C4-2B (cell line): ENCODE measurements around the gene BLM.
"Not testable (repeated sequence)": the region's sequence is repeated elsewhere in the genome, so short reads cannot be mapped to it uniquely, and the experiment has no call there.

ENCODE experiments used
- H3K27ac ChIP-seq: fragments of 450-650 bp; 2 replicates; pipeline ENCODE4 v1.5.1; 2017
- ZFX ChIP-seq: fragments of 450-650 bp; IDR thresholded peaks from 2 replicates; pipeline ENCODE4 v1.6.1; 2017
- TF ChIP-seq, protein P1 (sequence below): fragments of 450-650 bp; conservative IDR thresholded peaks from 2 replicates; pipeline ENCODE4 v1.5.1; 2017; ENCODE audit warnings: mild to moderate bottlenecking

BLM gene

DNA sequence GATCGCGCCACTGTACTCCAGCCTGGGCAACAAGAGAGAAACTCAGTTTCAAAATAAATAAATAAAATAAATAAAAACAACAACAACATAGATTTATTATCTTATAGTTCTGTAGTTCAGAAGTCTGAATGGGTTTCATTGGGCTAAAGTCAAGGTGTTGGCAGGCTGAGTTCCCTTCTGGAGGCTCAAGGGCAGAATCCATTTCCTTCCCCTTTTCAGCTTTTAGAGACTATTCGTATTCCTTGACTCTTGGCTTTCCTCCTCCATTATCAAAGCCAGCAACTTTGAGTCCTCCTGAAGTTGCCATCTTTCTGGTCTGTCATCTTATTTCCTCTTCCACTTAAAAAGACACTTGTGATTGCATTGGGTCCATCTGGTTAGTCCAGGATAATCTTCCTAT lies 12.1 kb downstream of the BLM start:
- TF ChIP-seq ZFX, result no peak
- TF ChIP-seq, protein P1, sequence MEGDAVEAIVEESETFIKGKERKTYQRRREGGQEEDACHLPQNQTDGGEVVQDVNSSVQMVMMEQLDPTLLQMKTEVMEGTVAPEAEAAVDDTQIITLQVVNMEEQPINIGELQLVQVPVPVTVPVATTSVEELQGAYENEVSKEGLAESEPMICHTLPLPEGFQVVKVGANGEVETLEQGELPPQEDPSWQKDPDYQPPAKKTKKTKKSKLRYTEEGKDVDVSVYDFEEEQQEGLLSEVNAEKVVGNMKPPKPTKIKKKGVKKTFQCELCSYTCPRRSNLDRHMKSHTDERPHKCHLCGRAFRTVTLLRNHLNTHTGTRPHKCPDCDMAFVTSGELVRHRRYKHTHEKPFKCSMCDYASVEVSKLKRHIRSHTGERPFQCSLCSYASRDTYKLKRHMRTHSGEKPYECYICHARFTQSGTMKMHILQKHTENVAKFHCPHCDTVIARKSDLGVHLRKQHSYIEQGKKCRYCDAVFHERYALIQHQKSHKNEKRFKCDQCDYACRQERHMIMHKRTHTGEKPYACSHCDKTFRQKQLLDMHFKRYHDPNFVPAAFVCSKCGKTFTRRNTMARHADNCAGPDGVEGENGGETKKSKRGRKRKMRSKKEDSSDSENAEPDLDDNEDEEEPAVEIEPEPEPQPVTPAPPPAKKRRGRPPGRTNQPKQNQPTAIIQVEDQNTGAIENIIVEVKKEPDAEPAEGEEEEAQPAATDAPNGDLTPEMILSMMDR, result no peak
- H3K27ac ChIP-seq, result no peak overlapping the region

DNA sequence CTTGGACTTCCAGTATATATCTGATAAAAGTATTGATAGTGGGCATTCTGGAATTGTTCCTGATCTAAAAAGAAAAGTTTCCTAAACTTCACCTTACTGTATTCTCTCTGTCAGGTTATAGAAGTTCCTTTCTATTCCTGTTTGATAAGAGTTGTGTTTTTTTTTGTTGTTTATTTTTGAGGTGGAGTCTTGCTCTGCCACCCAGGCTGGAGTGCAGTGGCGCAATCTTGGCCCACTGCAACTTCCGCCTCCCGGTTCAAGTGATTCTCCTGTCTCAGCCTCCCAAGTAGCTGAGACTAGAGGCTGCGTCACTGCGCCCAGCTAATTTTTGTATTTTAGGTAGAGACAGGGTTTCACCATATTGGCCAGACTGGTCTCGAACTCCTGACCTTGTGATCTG lies 13.1 kb downstream of the BLM start:
- no peak overlapping the region for H3K27ac ChIP-seq
- TF ChIP-seq, protein P1, result no peak
- no peak for TF ChIP-seq ZFX

DNA sequence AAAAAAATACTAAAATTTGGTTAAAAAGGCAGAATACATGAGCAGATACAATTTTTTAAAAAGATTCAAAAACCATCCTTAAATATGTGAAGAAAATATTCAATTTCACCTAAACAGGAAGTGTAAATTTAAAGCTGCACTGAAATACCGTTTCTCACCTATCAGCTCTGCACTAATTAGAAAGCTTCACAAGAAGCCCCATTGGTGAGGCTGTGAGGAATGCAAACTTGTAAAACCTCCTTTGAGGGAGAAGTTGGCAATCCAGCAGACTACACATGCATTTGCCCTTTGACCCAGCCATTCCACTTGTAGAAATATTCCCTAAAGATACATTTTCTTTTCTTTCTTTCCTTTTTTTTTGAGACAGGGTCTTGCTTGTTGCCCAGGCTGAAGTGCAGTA lies 18.8 kb downstream of the BLM start:
- no peak for TF ChIP-seq ZFX
- TF ChIP-seq, protein P1, result no peak
- no peak overlapping the region for H3K27ac ChIP-seq

DNA sequence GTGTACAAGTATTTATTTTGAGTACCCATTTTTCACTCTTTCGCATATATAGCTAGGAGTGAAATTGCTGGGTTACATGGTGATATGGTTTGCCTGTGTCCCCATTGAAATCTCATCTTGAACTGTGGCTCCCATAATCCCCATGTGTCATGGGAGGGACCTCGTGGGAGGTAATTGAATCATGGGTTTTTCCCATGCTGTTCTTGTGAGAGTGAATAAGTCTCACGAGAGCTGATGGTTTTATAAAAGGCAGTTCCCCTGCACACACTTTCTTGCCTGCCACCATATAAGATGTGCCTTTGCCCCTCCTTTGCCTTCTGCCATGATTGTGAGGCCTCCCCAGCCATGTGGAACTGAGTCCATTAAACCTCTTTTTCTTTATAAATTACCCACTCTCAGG lies 23.4 kb downstream of the BLM start:
- not testable (repeated sequence) for H3K27ac ChIP-seq

DNA sequence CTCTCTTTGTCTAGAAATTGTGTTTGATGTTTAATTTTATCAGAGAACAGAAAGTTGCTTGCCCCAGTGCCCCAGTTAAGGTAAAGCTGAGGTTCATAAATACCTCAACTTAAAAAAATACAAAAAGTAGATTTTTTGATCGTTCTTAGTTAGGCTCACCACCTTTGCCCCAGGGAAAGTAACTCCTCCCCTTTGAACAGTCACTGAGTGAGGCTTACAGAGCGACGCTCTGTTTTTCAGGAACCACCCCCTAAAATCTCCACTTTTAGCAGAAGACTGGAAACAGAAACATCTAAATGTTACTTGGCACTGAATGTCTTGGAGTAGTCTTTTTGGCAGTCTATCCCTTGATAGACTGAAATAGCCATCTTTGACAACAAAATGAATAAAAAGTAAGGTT lies 24.9 kb downstream of the BLM start:
- TF ChIP-seq, protein P1, result no peak
- no peak for TF ChIP-seq ZFX
- no peak overlapping the region for H3K27ac ChIP-seq

DNA sequence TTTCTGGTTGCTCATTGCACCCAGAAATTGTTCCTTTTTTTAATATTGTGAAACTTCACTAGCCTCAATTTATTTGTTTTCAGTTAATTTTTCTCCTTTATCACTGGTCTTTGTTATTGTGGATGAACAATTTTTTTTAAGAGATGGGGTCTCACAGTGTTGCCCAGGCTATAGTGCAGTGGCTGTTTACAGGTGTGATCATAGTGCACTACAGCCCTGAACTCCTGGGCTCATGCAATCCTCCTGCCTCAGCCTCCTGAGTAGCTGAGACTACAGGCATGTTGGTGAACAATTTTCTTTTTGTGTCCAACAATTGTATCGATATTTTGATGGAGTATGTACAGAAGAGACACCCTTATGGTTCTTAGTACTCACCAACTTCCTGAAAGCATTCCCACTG lies 26.3 kb downstream of the BLM start:
- H3K27ac ChIP-seq, result no peak overlapping the region
- TF ChIP-seq, protein P1, result no peak
- no peak for TF ChIP-seq ZFX

DNA sequence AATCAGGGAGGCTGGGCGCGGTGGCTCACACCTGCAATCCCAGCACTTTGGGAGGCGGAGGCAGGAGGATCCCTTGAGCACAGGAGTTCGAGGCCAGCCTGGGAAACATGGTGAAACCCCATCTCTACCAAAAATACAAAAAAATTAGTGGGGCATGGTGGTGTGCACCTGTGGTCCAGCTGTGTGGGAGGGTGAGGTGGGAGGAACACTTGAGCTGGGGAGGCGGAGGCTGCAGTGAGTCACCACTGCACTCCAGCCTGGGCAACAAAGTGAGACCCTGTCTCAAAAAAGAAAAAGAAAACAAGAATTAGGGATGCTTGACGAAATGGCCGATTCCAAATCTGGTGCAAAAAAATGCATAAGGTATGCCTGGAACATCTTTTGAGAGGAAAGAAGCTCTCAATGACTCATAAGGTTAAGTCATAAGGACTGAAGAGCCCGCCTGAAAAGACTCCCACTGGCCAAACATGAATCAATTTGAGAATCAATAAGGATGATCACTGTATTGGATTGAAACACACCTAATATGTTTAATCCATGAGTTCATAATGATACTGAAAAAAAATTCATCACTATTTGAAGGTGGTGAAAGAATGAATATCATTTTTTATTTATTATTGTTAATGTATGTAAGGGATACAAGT lies 27.7 kb downstream of the BLM start:
- H3K27ac ChIP-seq, result no peak overlapping the region
- TF ChIP-seq, protein P1, result no peak
- no peak for TF ChIP-seq ZFX

DNA sequence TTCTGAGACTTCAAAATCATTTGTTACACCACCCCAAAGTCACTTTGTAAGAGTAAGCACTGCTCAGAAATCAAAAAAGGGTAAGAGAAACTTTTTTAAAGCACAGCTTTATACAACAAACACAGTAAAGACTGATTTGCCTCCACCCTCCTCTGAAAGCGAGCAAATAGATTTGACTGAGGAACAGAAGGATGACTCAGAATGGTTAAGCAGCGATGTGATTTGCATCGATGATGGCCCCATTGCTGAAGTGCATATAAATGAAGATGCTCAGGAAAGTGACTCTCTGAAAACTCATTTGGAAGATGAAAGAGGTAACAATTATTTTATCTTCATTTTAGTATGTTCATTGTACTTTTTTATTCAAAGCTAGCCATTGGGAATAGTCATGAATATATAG lies 32.6 kb downstream of the BLM start:
- no peak overlapping the region for H3K27ac ChIP-seq
- TF ChIP-seq, protein P1, result no peak
- no peak for TF ChIP-seq ZFX
